22Rv1 (cell line): ENCODE measurements around the gene KMT2A.
A peak's percentile ranks its signal among the peaks of the same experiment; 100 is the strongest.

Experiments used
- H3K27ac ChIP-seq: fragments of 450-650 bp; 2 replicates; pipeline ENCODE4 v1.5.1; 2017
- ZFX ChIP-seq: fragments of 450-650 bp; IDR thresholded peaks from 2 replicates; pipeline ENCODE4 v1.6.1; 2017; ENCODE audit warnings: antibody characterized with exemption, borderline replicate concordance
- TF ChIP-seq, protein P1 (sequence below): fragments of 450-650 bp; IDR thresholded peaks from 2 replicates; pipeline ENCODE4 v1.5.1; 2017; ENCODE audit warnings: mild to moderate bottlenecking

KMT2A gene

DNA sequence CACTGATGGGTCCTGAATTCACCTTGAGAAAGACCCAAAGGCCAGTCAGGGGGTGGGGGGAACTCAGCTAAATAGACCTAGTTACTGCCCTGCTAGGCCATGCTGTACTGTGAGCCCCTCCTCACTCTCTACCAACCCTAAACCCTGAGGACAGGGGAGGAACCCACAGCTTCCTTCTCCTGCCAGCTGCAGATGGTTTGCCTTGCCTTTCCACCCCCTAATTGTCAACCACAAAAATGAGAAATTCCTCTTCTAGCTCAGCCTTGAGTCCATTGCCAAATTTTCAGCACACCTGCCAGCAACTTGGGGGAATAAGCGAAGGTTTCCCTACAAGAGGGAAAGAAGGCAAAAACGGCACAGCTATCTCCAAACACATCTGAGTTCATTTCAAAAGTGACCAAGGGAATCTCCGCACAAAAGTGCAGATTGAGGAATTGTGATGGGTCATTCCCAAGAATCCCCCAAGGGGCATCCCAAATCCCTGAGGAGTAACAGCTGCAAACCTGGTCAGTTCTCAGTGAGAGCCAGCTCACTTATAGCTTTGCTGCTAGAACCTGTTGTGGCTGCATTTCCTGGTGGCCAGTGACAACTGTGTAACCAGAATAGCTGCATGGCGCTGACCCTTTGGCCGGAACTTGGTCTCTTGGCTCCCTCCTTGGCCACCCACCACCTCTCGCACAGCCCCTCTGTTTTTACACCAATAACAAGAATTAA is 88.6 kb downstream of the KMT2A start:
- TF ChIP-seq, protein P1, sequence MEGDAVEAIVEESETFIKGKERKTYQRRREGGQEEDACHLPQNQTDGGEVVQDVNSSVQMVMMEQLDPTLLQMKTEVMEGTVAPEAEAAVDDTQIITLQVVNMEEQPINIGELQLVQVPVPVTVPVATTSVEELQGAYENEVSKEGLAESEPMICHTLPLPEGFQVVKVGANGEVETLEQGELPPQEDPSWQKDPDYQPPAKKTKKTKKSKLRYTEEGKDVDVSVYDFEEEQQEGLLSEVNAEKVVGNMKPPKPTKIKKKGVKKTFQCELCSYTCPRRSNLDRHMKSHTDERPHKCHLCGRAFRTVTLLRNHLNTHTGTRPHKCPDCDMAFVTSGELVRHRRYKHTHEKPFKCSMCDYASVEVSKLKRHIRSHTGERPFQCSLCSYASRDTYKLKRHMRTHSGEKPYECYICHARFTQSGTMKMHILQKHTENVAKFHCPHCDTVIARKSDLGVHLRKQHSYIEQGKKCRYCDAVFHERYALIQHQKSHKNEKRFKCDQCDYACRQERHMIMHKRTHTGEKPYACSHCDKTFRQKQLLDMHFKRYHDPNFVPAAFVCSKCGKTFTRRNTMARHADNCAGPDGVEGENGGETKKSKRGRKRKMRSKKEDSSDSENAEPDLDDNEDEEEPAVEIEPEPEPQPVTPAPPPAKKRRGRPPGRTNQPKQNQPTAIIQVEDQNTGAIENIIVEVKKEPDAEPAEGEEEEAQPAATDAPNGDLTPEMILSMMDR, result no peak
- TF ChIP-seq ZFX, result no peak
- no peak overlapping the region for H3K27ac ChIP-seq

DNA sequence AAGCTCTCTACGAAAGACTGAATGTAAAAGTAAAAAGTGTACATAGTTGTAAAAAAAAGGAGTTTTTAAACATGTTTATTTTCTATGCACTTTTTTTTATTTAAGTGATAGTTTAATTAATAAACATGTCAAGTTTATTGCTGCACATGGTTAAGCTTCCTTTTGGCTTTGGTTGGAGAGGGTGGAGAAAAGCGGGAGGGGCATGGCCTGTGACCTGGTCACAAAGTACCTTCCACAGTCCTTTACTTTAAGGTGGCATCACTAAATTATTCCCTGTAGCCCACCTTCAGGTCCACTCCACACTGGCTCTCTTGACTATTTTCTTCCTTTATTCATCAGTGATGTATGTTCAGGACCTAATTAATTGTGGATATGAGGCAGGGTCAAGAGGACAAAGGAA is 90.4 kb downstream of the KMT2A start:
- no peak overlapping the region for H3K27ac ChIP-seq

DNA sequence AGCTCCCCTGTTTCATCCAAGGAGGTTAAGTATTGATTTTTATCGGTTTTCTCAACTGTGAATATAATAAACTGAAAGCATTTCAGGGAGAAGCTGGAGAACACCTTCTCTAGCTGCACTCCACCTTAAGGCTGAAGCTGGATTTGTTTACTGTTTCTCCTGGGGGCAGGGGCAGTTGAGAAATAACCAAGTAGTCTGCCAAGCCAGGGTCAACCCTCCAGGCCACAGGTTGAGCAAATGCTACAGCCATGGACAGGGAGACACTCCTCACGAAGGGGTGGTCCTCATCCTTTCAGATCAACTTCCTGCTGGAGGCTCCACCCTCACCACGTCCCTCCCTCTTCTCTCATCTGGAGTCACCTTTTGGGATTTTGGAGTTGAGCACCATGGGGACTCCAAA is 90.8 kb downstream of the KMT2A start, which contains the start of gene TTC36:
Gene TTC36, plus strand, starts transcription at position 366 of the 400 bp plus-strand sequence. Its CDS starts 21 bp downstream, at position 387.
- no peak for TF ChIP-seq ZFX
- TF ChIP-seq, protein P1, result no peak
- no peak within 1 kb of the TSS for H3K27ac ChIP-seq

More for the DNA sequence above, 90.4 kb downstream of the KMT2A start:
- TF ChIP-seq, protein P1, result no peak
- TF ChIP-seq ZFX, result no peak

DNA sequence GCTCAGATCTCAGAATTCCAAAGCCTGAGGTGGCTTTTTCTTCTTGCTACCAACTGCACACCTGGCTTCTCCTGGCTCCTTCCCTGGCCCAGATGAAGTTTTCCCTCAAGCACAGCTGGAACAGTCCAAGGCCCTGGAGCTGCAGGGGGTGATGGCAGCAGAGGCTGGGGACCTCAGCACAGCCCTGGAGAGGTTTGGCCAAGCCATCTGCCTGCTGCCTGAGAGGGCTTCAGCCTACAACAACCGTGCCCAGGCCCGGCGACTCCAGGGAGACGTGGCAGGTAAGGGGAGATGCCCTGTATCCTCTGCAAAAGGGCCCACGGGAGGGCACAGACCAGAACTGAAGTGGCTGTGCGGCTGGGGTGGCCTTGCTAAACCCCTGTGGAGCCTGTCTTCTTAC is 92.2 kb downstream of the KMT2A start:
- H3K27ac ChIP-seq, result no peak overlapping the region
- TF ChIP-seq, protein P1, result no peak
- no peak for TF ChIP-seq ZFX

DNA sequence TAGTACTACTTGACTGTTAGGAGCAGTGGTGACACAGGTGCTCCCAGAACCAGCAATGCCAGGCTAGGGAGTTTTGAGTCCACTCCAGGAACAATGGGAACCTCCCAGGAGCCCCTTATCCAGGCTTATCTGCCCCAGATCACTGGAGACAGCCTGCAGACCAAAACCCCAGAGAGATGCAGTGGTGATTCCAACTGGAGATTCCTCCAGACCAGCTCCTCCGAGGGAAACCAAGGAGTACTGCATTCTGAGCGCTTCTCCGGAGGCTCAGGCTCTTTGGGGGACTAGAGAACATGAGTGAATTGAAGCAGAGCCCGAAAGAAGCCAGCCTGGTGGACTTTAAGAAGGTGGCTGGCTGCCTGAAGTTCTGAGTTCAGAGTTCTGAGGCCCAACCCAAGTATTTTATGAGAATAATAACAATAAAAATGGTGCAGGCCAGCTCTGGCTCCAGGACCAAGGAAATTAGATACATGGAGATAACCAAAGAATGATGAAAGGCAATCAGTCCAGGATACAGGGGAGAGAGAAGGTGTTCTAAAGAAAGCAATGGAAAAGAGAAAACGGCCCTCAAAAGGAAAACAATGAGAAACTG is 93.4 kb downstream of the KMT2A start:
- no peak for TF ChIP-seq ZFX
- TF ChIP-seq, protein P1, result no peak
- H3K27ac ChIP-seq, result peak overlapping the region; percentile 88

DNA sequence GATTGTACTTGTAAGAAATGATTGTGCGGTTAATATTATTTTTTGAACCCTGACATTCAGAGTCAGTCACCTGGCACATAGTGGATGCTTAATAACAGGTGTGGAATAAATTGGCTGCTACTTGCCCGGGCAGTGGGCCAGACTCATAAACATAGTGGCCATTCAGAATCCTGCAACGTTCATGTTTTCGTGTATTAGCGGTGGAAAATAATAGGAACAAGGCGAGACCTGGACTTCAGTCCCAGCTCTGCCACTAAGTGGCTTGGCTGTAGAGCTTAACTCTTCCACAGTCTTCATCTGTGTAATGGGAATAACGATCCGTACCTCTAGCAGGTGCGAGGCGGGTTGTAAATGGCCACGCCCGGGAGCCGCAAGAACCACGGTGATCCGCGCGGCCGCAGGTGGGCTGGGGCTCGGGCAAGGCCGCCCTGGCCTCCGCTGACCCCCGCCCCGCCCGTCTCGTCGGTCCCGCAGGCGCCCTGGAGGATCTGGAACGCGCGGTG is 93.9 kb downstream of the KMT2A start:
- no peak for TF ChIP-seq ZFX
- TF ChIP-seq, protein P1, result no peak

More for the DNA sequence above, 93.9 kb downstream of the KMT2A start:
- peak overlapping the region; percentile 88 for H3K27ac ChIP-seq
